SW 1271 (cell line): ENCODE data around the gene TBRG4.

ENCODE experiments used
- DNase-seq, 2 experiments: peaks; one replicate each; lab custom pipeline; 2025; lab: John Stamatoyannopoulos, UW

TBRG4 gene

GRCh38 chr7:45143616-45144015 is 32.1 kb upstream of the TBRG4 start:
- DNase-seq, result no peak

- no peak for DNase-seq
These were observed 29.3 kb upstream of the TBRG4 start for GRCh38 chr7:45140827-45141226.

GRCh38 chr7:45138433-45139267 is 27.2 kb upstream of the TBRG4 start:
- no peak for DNase-seq

GRCh38 chr7:45136106-45137060 is 24.9 kb upstream of the TBRG4 start:
- DNase-seq, result peak in 1 of 2 experiments; percentile 71

GRCh38 chr7:45133877-45134276 is 22.4 kb upstream of the TBRG4 start:
- no peak for DNase-seq

GRCh38 chr7:45133352-45133751 is 21.9 kb upstream of the TBRG4 start:
- DNase-seq, result no peak

- no peak for DNase-seq
These were observed 21.3 kb upstream of the TBRG4 start for GRCh38 chr7:45132708-45133320.

GRCh38 chr7:45131891-45132290 is 20.4 kb upstream of the TBRG4 start:
- DNase-seq, result no peak

GRCh38 chr7:45130910-45131309 is 19.4 kb upstream of the TBRG4 start:
- DNase-seq, result no peak

- no peak for DNase-seq
These were observed 18.4 kb upstream of the TBRG4 start for GRCh38 chr7:45129906-45130305.

- DNase-seq, result no peak
These were observed 17.8 kb upstream of the TBRG4 start for GRCh38 chr7:45129181-45129800.

GRCh38 chr7:45126920-45127319 is 15.4 kb upstream of the TBRG4 start:
- no peak for DNase-seq

- no peak for DNase-seq
These were observed 14.7 kb upstream of the TBRG4 start for GRCh38 chr7:45126201-45126600.

GRCh38 chr7:45125193-45125904 is 13.9 kb upstream of the TBRG4 start:
- DNase-seq, result no peak

- no peak for DNase-seq
These were observed 12.6 kb upstream of the TBRG4 start for GRCh38 chr7:45123913-45124710.

GRCh38 chr7:45122975-45123860 is 11.7 kb upstream of the TBRG4 start:
- DNase-seq, result no peak

GRCh38 chr7:45119550-45119949 is 8.1 kb upstream of the TBRG4 start:
- no peak for DNase-seq

GRCh38 chr7:45118889-45119331 is 7.4 kb upstream of the TBRG4 start:
- no peak for DNase-seq

- DNase-seq, result no peak
These were observed 6.8 kb upstream of the TBRG4 start for GRCh38 chr7:45118292-45118691.
